Measurements from ENCODE around the gene DOCK3. TPM values are rescaled to one million over a fixed set of nuclear protein-coding genes. Genes with fewer than 3 reads are reported as not detected.

DOCK3 gene
- total and polyA plus RNA-seq, 2 donors (not counting 3 experiments of a cell fraction or from before 2014, with no cell fraction given): 0.08 to 0.13 TPM

GRCh38 chr3:51385621-51386091, 710.9 kb downstream of the DOCK3 start:
- peaks cover 46% of the 10 kb centered on the region for H3K79me2 ChIP-seq (ENCODE audit: control insufficient read depth, insufficient read depth, low read length)
- peak; percentile 74 for FAIRE-seq

DNA sequence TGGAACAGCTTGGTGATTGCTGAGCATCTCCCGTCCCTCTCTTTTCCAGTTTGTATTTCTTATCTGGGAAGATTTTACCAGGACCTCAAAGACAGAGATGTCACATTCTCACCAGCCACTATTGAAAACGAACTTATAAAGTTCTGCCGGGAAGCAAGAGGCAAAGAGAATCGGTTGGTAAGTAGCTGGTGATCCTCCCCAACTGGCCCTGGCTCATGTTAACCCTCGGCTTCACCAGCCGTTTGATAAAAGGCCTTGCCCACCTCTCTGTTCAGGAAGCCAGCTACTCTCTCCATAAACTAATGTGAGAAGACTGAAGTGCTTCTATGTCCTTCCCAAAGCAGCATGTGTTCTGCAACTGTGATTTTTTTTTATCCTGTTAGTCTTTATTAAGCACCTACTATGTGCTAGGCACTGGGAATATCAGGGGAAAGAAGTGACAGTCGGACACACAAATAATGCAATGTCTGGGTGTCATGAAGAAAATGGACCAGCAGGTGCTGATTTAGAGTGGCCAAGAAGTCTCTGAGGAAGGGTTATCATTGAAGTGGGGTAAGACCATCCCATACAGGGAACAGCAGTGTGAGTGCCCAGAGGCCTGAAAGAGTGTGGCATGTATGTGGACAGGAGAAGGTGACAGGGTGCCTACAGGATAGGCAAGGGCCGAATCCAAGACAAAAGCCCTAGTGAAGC, 711.6 kb downstream of the DOCK3 start:
- FAIRE-seq (peak; percentile 43), DNase-seq (ENCODE audit: low read depth, low spot score) (no peak)
- H3K79me2 ChIP-seq (ENCODE audit: control insufficient read depth, insufficient read depth, low read length): peaks cover 46% of the 10 kb centered on the region
- TF ChIP-seq POLR2A (IDR thresholded peaks at IDR 0.05; ENCODE audit: low read depth, low read length) (no peak), POLR2AphosphoS5 (IDR thresholded peaks at IDR 0.05; ENCODE audit: insufficient read depth, low read depth, low read length) (no peak), GATA2 (IDR thresholded peaks at IDR 0.05; ENCODE audit: insufficient read depth, insufficient read length, low read depth, low read length) (no peak), JUN (IDR thresholded peaks at IDR 0.05; ENCODE audit: borderline replicate concordance, insufficient read depth, insufficient read length, low read depth) (no peak), MYC (IDR thresholded peaks at IDR 0.05; ENCODE audit: low read depth, low read length) (no peak), MAX (IDR thresholded peaks at IDR 0.05; ENCODE audit: insufficient read depth, insufficient read length) (no peak), CTCF (IDR thresholded peaks at IDR 0.05; ENCODE audit: extremely low read depth in 1 of 2, insufficient read depth in 1 of 2, low read depth in 1 of 2, low read length in 2 of 2) (no peak)
- TSS peak; percentile 54 for BruUV-seq (replicated peaks)
- no peaks in the 10 kb centered on the region for H4K20me1 ChIP-seq (replicated peaks; ENCODE audit: control insufficient read depth, extremely low read depth, insufficient read depth, low read length)
- peak overlapping the region; percentile 64 to 97 (median 93) for H3K4me3 ChIP-seq (replicated peaks in 1 of 3; ENCODE audit: insufficient read depth in 1 of 3, low read depth in 1 of 3, low read length in 3 of 3)
- no peak overlapping the region for H2AFZ ChIP-seq (ENCODE audit: low read depth, low read length)
- peaks cover 11 to 20% of the 10 kb centered on the region in 2 experiments for H3K36me3 ChIP-seq (ENCODE audit: control insufficient read depth in 2 of 2, extremely low read depth in 1 of 2, insufficient read depth in 2 of 2, low read length in 2 of 2)
- no peaks in the 10 kb centered on the region for H3K27me3 ChIP-seq (ENCODE audit: control insufficient read depth in 2 of 2, insufficient read depth in 2 of 2, low read length in 2 of 2)
- CTCF ChIA-PET: interaction anchor here (0.6 to 2.7 kb wide), 4 partner anchors 25 to 770 kb away, joined by 3 to 14 read pairs (median 10); no protein-coding TSS in a partner anchor
- H3K4me1 ChIP-seq (ENCODE audit: control insufficient read depth, extremely low read depth, insufficient read depth, low read length): peaks cover 36% of the 10 kb centered on the region
- peak overlapping the region; percentile 96 for H3K4me2 ChIP-seq (ENCODE audit: insufficient read depth, low read length)
- dilution Hi-C loops (cut with MboI; ENCODE audit: extremely low pct_ligation_motif_present, low sequenced_read_pairs) (no loop called here), intact Hi-C loops (cut with micrococcal nuclease) (loop anchor here (10.0 kb wide), 1 partner anchor 558 kb away; the partner anchor contains the start of genes PARP3 and RRP9)
- H3K9me3 ChIP-seq (replicated peaks; ENCODE audit: control insufficient read depth, insufficient read depth, low read length): no peaks in the 10 kb centered on the region
- H3K9ac ChIP-seq (replicated peaks; ENCODE audit: extremely low read depth, insufficient read depth, low read length): peak overlapping the region; percentile 99
- POLR2A ChIA-PET: interaction anchor here (0.6 to 0.9 kb wide), 3 partner anchors 11 to 1021 kb away, joined by 3 to 5 read pairs (median 4); no protein-coding TSS in a partner anchor
- H3K9me1 ChIP-seq (replicated peaks; ENCODE audit: control insufficient read depth, extremely low read depth, insufficient read depth, low read length): no peaks in the 10 kb centered on the region
- H3K27ac ChIP-seq (ENCODE audit: insufficient read depth, low read depth, low read length): peak overlapping the region; percentile 69

More at GRCh38 chr3:51385621-51386091, 710.9 kb downstream of the DOCK3 start:
- H3K4me1 ChIP-seq (ENCODE audit: control insufficient read depth, extremely low read depth, insufficient read depth, low read length): peaks cover 36% of the 10 kb centered on the region
- POLR2A ChIA-PET: interaction anchor here (0.6 to 1.3 kb wide), 6 partner anchors 12 to 1021 kb away, joined by 3 to 7 read pairs (median 4); no protein-coding TSS in a partner anchor
- no peaks in the 10 kb centered on the region for H3K27me3 ChIP-seq (ENCODE audit: control insufficient read depth in 2 of 2, insufficient read depth in 2 of 2, low read length in 2 of 2)
- no peaks in the 10 kb centered on the region for H3K9me3 ChIP-seq (replicated peaks; ENCODE audit: control insufficient read depth, insufficient read depth, low read length)
- DNase-seq (ENCODE audit: low read depth, low spot score): peak; percentile 33
- H2AFZ ChIP-seq (ENCODE audit: low read depth, low read length): no peak overlapping the region
- dilution Hi-C loops (cut with MboI; ENCODE audit: extremely low pct_ligation_motif_present, low sequenced_read_pairs): no loop called here
- CTCF ChIA-PET: interaction anchor here (0.6 to 2.7 kb wide), 6 partner anchors 14 to 769 kb away, joined by 3 to 14 read pairs (median 6); no protein-coding TSS in a partner anchor
- no TSS peak for BruUV-seq (replicated peaks)
- H3K4me2 ChIP-seq (ENCODE audit: insufficient read depth, low read length): peak overlapping the region; percentile 96
- peak overlapping the region; percentile 64 to 97 (median 93) for H3K4me3 ChIP-seq (replicated peaks in 1 of 3; ENCODE audit: insufficient read depth in 1 of 3, low read depth in 1 of 3, low read length in 3 of 3)
- TF ChIP-seq MAX (IDR thresholded peaks at IDR 0.05; ENCODE audit: insufficient read depth, insufficient read length) (peak; percentile 39), POLR2AphosphoS5 (IDR thresholded peaks at IDR 0.05; ENCODE audit: insufficient read depth, low read depth, low read length) (peak; percentile 8), POLR2A (IDR thresholded peaks at IDR 0.05; ENCODE audit: low read depth, low read length) (peak; percentile 51), EZH2 (IDR thresholded peaks at IDR 0.05; ENCODE audit: borderline replicate concordance, low read depth, low read length, severe bottlenecking) (no peak)
- H3K27ac ChIP-seq (ENCODE audit: insufficient read depth, low read depth, low read length): peak overlapping the region; percentile 69
- intact Hi-C loops (cut with micrococcal nuclease): loop anchor here (1.0 to 10.0 kb wide), 5 partner anchors 45 to 817 kb away; partner anchors contain the start of genes HEMK1, PARP3 and RRP9
- H4K20me1 ChIP-seq (replicated peaks; ENCODE audit: control insufficient read depth, extremely low read depth, insufficient read depth, low read length): no peaks in the 10 kb centered on the region
- H3K9ac ChIP-seq (replicated peaks; ENCODE audit: extremely low read depth, insufficient read depth, low read length): peak overlapping the region; percentile 99
- peaks cover 11 to 20% of the 10 kb centered on the region in 2 experiments for H3K36me3 ChIP-seq (ENCODE audit: control insufficient read depth in 2 of 2, extremely low read depth in 1 of 2, insufficient read depth in 2 of 2, low read length in 2 of 2)
- no peaks in the 10 kb centered on the region for H3K9me1 ChIP-seq (replicated peaks; ENCODE audit: control insufficient read depth, extremely low read depth, insufficient read depth, low read length)

All from endothelial cell of umbilical vein (primary cell).